GM18861 (cell line): ENCODE results near the gene RAB27B.
"Not testable (repeated sequence)": the region's sequence is repeated elsewhere in the genome, so short reads cannot be mapped to it uniquely, and the experiment has no call there.

Experiments used
- ATAC-seq: cut with Tn5 transposase; IDR thresholded peaks from one replicate; pipeline ENCODE4 v1.9.1; 2021; ENCODE audit not compliant: unreplicated experiment

RAB27B gene

GRCh38 chr18:54813977-54814565, 14.2 kb upstream of the RAB27B start:
- no peak for ATAC-seq

- no peak for ATAC-seq
Measured at GRCh38 chr18:54815086-54815485, 13.2 kb upstream of the RAB27B start.

- ATAC-seq: not testable (repeated sequence)
Measured at GRCh38 chr18:54820785-54821275, 7.4 kb upstream of the RAB27B start.

- no peak for ATAC-seq
Measured at GRCh38 chr18:54822872-54823845, 5.1 kb upstream of the RAB27B start.

- ATAC-seq: no peak
Measured at GRCh38 chr18:54824761-54825160, 3.5 kb upstream of the RAB27B start.

- no peak for ATAC-seq
Measured at GRCh38 chr18:54825601-54826344, 2.5 kb upstream of the RAB27B start.

- ATAC-seq: no peak
Measured at GRCh38 chr18:54828986-54829385, 709 bp downstream of the RAB27B start.

- no peak for ATAC-seq
Measured at GRCh38 chr18:54829856-54830255, 1.6 kb downstream of the RAB27B start.

GRCh38 chr18:54830260-54830659, 2.0 kb downstream of the RAB27B start:
- no peak for ATAC-seq

- no peak for ATAC-seq
Measured at GRCh38 chr18:54830866-54831265, 2.6 kb downstream of the RAB27B start.

GRCh38 chr18:54835944-54836343, 7.7 kb downstream of the RAB27B start:
- no peak for ATAC-seq

GRCh38 chr18:54843314-54843713, 15.0 kb downstream of the RAB27B start:
- no peak for ATAC-seq

GRCh38 chr18:54845787-54846186, 17.5 kb downstream of the RAB27B start:
- no peak for ATAC-seq

GRCh38 chr18:54848121-54848520, 19.8 kb downstream of the RAB27B start:
- ATAC-seq: no peak

- no peak for ATAC-seq
Measured at GRCh38 chr18:54849683-54850082, 21.4 kb downstream of the RAB27B start.

- no peak for ATAC-seq
Measured at GRCh38 chr18:54850598-54850997, 22.3 kb downstream of the RAB27B start.

- ATAC-seq: no peak
Measured at GRCh38 chr18:54852780-54853675, 24.8 kb downstream of the RAB27B start.

GRCh38 chr18:54855050-54855449, 26.8 kb downstream of the RAB27B start:
- ATAC-seq: not testable (repeated sequence)

GRCh38 chr18:54856105-54856646, 27.9 kb downstream of the RAB27B start:
- no peak for ATAC-seq

GRCh38 chr18:54857499-54857898, 29.2 kb downstream of the RAB27B start:
- ATAC-seq: no peak
